HG02763 (cell line): ENCODE data around the gene YAF2.

Source experiments
- ATAC-seq: cut with Tn5 transposase; IDR thresholded peaks from one replicate; pipeline ENCODE4 v1.9.1; 2021; ENCODE audit warnings: mild to moderate bottlenecking, moderate library complexity; ENCODE audit not compliant: unreplicated experiment

Gene YAF2, protein sequence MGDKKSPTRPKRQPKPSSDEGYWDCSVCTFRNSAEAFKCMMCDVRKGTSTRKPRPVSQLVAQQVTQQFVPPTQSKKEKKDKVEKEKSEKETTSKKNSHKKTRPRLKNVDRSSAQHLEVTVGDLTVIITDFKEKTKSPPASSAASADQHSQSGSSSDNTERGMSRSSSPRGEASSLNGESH

DNA sequence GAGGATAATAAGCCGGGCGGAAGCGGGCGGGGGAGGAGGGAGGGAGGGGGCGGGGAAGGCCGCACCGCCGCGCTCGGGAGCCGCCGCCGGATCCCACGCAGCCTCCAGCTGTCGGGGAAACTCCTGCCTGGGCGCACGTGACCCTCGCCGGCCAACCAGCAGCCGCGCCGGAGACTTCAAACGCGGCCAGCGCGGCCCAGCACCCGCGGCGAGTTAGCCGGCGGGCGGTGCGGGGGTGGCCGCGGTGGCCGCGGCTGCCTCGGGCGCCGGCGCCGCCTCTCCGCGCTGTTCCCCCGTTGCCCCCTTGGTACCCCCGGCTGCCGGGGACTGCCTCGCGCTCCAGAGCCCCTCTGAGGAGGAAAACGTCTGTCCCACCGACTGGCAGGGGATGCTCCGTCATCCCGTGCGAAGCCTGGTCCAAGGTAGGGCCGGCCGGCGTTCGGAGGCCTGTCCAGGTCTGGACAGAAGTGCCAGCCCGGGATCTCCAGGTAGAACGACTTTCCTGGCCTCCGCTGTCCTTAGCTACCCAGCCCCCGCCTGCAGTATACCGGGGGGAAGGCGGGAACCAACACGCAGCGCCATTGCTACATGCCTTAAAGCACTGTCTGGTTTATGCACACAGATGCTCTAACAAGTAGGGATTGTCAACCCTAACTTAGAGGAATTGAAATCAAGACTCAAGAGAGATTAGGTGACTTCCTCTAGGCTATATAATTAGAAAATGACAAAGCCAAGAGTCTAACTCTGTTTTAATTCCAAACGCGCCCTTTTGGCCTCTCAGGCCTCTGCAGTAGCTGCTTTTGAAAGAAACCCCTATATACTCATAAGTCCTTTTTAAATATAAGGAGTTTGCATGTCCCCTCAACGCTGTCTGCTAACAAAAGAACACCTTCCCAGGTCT, at the start of gene YAF2:
Gene YAF2 (minus strand): TSS at position 9 of the 901 bp plus-strand sequence. CDS start 68 bp downstream, outside the sequence.
- ATAC-seq, result peak; percentile 80

DNA sequence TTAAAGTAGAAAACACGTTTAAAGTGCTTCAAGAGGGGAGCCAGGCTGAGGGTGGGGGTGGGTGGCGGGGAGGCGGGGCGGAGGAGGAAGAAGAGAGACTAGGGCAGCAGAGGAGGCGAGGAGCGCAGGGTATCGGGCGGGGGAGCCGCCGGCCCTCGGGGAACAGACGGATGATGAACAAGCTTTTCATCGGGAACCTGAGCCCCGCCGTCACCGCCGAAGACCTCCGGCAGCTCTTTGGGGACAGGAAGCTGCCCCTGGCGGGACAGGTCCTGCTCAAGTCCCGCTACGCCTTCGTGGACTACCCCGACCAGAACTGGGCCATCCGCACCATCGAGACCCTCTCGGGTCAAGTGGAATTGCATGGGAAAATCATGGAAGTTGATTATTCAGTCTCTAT, 48.7 kb upstream of the YAF2 start:
- ATAC-seq, result no peak

DNA sequence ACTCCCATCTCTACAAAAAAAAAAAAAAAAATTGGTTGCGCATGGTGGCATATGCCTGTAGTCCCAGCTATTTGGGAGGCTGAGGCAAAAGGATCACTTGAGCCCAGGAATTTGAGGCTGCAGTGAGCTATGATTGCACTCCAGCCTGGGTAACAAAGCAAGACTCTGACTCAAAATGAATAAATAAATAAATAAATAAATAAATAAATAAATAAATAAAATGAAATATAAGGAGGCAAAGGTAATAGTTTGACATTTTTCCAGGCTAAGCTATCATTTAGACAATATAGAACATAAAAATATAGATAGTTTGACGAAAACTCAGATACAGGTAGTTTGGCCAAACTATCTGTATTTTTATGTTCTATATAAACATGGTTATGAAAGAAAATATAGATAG, 47.4 kb upstream of the YAF2 start:
- ATAC-seq, result no peak

DNA sequence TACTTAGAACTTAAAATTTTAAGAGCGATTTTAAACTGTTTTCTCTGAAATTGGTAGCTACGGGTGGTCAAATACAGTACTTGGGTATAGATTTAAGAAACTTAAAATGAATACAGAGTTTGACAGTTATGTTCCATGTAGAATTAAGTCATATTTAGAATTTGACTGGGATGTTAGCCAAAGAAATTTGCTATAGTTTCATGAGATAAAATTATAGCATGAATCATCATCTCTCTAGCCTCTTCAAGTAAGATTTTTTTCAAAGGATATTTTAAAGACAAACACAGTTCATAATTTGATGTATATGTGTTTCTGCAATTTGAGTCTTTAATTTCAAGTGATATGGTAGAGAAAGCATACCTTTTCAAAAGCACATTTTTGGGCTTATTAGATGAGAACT, 46.8 kb upstream of the YAF2 start:
- ATAC-seq, result no peak

DNA sequence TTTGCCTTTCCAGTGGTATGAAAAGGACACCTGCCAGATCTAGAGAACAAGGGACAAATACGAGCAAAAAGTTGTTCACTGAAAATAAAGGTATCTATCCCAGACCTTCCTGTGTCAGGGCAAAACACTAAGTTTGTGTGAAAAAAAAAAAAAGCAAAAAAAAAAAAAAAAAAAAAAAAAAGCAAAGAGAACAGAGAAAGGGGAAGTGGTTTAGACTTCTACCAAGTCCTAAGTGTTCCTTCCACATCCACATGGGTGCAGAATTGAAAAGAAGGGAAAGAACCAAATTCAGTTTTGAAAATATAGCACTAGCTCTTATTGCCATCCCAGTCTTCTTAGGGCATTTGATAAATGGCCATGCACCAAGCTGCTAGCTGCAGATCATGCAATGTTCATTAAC, 46.1 kb upstream of the YAF2 start:
- peak; percentile 45 for ATAC-seq

DNA sequence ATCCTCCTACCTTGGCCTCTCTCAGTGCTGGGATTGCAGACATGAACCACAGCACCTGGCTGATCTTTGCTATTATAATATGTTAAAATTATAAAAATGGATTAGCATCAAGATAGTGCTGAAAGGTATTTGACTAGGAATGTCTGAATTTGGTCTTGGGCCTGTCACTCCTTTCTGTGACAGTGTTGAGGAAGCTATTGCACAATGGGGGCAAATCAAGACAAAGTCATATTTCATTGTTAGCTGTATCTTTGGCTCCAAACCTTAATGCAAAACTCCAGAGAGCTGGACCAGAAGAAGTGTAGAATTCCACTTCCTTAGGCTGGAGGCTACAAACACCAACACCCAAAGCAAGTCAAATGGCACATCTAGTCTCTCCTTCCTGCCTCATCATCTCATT, 45.7 kb upstream of the YAF2 start:
- ATAC-seq, result no peak

DNA sequence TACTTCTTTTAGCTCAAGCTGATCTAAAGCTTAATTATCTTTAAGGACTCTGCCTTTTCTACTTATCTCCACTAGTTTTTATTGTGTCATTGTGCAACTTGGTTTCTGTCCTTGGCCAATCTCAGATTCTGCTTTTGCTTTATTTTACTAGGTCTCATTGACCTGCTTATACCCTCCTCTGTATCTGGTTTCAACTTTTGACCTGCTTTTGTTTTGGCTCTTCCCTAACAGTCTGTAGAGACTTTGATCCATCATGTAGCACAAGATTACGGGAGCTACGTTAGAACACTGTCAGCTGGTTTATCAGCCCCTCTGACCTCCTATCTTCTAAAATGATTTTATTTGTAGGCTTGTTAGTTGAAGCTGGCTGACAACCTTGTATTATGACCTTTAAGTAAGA, 44.2 kb upstream of the YAF2 start:
- no peak for ATAC-seq

DNA sequence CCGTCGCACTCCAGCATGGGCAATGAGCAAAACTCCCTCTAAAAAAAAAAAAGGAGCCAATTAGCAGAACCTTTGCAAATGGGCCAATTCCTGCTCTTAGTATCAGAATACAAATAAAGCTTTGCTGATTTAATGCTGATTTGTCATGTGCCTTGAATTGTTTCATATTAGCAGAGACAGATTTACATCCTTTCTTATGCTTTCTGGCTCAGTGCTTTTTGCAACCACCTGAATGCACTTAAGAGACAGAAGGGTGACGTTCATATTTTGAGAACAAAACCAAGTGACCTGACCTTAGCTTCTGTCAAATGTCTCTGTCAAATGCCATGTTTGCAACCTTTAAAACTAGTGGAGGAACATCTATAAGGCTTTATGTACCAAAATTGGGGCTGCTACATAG, 43.8 kb upstream of the YAF2 start:
- ATAC-seq, result no peak

DNA sequence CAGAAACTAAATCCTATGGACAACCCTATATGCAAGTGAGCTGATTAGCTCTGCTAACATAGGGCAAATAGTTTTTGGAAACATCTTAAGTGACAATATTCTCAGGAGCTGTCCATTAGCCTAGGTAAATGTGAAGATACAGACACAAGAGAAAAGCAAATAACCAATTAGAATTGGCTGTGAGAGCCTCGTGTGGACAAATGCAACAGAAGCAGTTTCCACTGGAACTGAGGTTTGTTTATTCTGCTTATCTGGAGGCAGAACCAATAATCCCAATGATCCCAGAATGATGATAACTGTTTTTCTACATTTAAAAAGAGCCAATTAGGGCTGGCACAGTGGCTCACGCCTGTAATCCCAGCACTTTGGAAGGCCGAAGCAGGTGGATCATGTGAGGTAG, 43.2 kb upstream of the YAF2 start:
- ATAC-seq, result no peak

DNA sequence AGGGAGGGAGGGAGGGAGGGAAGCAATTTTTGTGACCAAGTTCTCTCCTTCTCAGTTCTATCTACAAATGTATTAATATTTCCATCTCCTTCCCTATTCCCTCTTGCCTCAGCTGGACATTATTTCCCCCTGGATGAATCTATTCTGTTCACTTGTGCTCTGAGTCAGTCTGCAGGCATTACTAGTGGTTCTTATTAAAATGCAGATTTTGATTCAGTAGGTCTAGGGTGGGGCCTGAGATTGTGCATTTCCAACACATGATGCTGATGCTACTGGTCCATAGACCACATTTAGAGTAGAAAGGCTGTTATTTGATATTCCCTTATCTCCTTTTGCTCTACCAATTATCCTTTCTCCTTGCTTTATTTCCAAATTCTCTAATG, 40.1 kb upstream of the YAF2 start:
- ATAC-seq, result no peak

DNA sequence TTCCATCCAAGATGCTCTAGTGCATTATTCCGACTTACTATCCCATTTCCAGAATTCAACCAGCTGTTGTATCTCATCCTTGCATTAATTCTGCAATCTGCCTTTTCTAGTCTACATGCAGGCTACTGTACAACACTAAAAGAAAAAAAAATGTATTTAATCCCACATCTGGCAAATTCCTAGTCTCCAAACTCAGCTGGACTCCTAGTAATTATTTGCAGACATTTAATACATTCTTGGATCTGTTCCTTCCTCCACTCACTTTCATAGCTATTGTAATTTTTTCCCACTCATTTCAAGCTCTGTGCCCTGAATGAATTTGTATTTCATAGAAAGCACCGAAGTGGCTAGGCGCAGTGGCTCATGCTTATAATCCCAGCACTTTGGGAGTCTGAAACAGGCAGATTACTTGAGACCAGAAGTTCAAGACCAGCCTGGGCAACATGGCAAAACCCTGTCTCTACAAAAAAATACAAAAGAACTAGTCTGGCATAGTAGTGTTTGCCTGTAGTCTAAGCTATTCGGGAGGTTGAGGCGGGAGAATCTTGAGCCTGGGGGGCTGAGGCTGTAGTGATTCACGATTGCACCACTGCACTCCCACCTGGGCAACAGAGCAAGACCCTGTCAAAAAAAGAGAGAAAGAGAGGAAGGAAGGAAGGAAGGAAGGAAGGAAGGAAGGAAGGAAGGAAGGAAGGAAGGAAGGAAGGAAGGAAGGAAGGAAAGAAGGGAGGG, 39.5 kb upstream of the YAF2 start:
- ATAC-seq, result no peak

DNA sequence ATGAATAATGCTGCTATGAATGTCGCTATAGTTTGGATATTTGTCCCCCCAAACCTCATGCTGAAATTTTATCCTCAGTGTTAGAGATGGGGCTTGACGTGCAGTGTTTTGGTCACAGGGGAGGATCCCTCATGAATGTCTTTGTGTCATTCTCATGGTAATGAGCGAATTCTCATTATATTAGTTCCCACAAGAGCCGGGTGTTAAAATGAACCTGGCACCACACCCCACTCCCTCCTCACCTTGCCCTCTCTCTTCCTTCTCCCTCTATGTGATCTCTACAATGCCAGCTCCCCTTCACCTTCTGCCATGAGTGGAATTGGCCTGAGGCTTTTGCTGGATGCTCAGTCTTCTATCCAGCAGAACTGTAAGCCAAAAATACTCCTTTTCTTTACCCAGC, 37.5 kb upstream of the YAF2 start:
- ATAC-seq, result no peak

DNA sequence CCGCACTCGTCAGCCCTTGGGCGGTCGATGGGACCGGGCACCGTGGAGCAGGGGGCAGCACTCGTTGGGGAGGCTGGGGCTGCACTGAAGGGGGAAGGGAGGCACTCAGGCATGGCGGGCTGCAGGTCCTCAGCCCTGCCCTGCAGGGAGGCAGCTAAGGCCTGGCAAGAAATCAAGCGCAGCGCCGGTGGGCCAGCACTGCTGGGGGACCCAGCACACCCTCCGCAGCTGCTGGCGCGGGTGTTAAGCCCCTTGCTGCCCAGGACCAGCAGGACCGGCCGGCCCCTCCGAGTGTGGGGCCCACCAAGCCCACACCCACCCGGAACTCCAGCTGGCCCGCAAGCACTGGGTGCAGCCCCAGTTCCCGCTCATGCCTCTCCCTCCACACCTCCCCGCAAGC, 35.7 kb upstream of the YAF2 start:
- ATAC-seq, result no peak

DNA sequence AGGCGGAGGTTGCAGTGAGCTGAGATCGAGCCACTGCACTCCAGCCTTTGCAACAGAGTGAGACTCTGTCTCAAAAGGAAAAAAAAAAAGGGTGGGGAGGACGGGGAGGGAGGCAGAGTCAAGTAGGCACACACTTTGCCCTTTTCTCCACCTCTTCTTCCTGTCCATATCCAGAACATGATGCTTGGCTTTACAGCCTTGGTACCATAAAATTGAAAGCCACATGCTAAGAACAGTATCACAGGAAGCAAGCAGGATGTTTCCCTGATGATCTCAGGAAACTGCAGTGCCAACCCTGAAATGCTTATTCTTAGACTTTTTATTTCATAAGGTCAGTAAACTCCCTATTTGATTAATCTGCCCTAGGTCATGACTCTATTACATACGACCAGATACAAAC, 32.5 kb upstream of the YAF2 start:
- ATAC-seq, result no peak

DNA sequence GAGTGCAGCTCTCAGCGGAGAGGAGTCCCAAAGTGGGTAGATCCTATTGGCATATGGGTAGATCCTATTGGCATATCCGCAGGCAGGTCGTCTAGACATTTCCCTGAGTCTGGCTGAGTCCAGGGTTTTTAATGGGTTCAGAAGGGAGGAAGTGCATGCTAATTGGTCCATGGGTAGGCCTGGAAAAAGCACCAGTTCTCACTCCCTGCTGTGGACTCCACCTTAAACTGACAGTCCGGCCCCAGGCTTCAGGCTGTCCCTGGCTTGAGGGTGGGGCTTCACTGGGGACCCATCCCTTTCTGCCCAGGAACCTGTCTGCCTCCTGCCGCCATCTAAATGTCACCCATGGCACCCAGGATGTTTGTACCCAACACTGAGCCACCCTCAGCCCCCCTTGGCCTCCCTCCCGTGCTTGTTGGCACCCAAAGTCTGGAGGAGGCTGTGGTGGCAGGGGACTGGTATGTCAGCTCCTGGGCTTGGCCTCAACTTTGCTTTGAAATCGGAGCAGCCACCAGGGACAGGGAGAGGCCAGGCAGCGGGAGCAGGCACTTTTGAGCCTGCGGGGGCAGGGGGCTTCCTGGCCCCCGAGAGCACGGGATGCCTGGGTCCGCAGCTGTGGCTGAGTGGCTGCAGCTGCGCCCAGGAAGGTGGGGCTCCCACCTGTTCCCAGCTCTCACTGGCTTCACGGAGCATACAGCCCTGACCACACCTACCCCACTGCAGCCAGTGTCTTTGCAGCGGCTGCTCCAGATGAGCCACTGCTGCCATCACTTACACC, 29.6 kb upstream of the YAF2 start:
- ATAC-seq, result no peak

DNA sequence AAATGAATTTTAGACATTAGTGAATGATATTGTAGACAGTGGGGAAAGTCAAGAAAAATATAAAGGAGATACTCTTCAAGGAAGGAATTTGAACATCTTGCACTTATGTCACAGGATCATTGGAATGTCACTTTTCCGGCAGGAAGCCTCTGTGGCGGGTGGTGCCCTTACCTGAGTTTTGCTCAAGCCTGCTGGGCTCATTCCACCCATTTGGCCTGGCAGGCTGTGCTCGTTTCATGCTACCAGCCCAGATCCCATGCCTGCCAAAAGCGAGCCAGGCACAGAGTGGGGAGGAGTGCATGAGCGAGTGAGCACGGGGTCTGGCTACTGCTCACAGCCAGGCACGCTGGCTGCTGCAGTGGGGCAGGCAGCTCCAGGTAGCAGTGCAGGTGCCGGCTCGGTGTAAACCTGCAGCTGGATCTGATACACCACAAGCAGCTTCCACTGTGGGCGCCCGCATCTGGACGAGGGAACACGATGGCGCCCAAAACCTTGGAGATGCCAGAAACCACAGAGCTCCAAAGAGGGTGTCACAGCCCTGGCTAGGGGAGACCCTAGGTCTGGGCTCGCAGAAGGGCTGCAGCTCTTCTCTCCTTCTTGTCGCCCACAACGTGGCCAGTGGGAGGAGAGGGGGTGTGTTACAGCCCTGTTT, 28.7 kb upstream of the YAF2 start:
- ATAC-seq, result no peak

DNA sequence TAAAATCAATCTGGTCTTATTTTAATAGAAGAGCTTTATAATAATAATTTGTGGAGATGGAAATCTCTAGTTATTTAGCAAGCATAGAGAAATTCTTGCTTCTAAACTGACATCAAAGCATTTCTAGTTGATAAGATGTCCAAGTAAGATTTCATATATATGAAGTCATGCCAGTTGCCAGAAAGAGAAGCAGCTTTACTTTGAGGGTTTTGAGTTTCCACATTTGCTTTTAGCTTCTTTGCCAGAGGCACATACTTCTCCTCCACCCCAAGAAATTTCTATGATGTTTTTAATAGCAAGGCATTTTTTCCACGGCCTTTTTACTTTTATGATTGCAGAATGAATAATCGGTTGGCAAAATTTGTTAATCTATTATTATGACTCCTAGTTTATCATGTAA, 24.2 kb upstream of the YAF2 start:
- no peak for ATAC-seq

DNA sequence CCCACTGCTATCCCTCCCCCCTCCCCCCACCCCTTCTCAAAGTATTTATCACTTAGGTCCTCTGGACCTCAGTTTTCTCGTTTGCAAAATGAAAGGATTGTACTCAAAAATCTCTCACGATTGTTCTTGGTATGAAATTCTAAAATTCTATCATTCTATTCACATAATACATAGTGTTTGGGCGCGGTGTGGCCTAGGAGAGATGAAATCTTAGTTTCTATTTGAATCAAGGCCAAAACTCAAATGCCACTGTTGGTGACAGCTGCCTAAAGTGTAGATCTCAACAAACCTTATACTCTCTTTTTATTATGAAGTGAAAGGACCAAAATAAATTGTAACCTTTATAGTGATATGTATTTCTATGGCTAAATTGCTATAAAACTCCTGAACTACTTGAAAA, 23.7 kb upstream of the YAF2 start:
- no peak for ATAC-seq

DNA sequence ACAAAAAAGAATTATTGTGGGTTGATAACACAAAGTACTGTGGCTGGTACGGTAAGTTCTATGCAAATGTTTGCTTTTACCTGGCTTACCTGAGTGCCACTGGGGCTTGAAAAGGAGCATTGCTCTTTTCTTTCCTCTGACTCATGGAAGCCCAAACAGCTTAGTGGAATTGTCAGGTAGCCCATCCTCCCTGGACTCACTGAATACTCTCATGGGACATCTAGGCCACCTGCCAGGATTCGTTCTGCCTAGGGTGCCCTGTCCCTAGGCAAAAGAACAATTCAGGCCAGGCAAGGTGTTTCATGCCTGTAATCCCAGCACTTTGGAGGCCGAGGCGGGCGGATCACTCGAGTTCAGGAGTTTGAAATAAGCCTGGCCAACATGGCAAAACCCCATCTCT, 22.5 kb upstream of the YAF2 start:
- ATAC-seq, result no peak

DNA sequence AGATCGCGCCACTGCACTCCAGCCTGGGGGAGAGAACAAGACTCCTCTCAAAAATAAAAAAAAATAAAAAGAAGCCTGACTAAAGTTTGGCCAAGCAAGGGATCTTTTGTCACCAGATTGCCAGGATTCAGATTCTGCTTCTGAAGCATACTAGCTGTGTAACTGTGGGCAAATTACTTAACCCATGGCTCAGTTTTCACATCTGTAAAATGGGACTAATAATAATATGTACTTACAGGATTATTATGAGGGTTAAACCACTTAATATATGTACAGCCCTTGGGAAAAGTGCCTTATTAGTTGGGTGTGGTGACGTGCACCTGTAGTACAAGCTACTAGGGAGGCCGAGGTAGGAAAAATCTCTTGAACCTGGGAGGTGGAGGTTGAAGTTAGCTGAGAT, 21.7 kb upstream of the YAF2 start:
- no peak for ATAC-seq

DNA sequence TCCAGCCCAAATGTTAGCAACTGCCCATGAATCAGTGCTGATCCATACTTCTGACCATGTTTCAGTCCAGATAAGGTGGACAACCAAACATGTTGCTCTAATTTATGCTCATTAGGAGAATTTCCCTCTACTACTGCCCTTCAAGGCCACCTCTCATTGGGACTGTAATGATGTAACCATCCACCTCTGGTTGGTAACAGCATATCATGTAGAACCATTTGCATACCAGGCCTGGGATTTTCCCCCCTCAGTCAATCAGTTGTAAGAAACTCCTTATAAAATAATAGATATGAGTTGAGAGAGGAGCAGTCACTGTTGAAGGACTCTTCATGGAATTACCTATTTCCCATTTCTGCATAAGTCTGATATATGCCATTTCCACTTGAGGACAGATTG, 17.8 kb upstream of the YAF2 start:
- ATAC-seq, result no peak
